NCI-H748 treated with DMSO at 0.1 percent for 48 hours (cell line): Measurements from ENCODE around the gene KSR1.

Source experiments
- DNase-seq: peaks from one replicate; lab custom pipeline; 2025; lab: John Stamatoyannopoulos, UW

Gene KSR1

DNA sequence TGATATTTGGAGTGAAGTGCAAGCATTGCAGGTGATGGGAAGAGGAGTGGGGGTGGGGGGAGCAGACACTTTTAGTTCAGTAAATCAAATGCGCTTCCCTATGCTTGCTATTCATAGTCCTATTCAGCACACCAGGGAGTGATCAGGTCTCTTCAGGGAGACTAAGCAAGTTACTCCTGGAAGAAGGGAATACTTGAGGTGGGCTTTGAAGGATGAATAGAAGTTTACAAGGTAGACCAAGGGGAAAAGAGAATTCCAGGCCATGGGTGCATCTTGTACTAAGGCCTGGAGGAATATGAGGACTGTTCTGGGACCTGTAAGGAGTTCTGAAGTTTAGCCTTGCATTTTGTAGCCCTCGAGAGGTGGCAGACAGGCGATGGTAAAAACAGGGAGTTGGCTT, 134.6 kb downstream of the KSR1 start:
- no peak for DNase-seq

DNA sequence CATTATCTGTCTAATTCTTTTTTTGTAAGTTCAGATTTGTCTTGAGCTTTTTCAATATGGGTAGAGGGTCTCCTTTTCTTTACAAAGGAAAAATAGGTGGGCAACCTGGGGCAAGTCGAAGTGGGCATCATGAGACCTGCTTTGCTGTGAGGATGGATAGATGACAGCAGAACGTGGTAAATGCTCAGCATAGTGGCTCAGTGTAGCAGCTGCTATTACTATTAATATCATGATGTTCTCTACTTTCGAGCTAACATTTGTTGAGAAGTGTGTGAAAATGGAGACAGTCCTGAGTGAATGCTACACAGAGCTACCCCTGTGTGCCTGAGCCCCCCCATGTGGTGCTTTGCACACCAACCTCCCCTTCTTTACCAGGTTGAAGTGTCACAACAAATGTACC, 135.7 kb downstream of the KSR1 start:
- DNase-seq = no peak

DNA sequence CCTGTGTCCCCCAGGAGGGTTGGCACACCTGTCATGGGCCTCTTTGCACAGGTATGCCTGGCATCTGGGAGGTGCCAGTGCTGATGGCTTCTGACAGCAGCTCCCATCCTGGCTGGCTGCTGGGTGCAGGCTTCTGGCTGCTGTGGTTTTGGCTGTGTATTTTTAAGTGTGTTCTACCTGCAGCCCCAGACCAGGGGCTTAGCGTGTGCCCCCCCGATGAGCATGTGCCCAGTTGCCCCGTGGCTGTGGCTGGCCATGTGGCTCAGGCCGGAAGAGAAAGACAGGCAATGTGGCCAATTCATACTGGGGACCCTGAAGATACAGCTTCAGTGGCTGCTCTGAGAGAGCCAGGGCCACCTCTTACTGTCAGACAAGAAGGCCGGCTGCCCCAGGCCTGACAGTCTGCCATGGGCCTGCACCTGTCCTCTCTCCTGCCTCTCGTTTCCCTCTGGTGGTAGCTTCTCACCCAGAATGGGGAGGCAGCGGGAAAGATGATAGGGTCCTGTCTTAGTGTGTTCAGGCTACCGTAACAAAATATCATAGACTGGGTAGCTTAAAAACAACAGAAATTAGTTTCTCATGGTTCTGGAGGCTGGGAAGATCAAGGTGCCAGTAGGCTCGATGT, 137.1 kb downstream of the KSR1 start:
- DNase-seq = no peak

- no peak for DNase-seq
Measured at GRCh38 chr17:27593857-27594255, 137.6 kb downstream of the KSR1 start.

GRCh38 chr17:27595208-27595607, 139.0 kb downstream of the KSR1 start:
- no peak for DNase-seq

DNA sequence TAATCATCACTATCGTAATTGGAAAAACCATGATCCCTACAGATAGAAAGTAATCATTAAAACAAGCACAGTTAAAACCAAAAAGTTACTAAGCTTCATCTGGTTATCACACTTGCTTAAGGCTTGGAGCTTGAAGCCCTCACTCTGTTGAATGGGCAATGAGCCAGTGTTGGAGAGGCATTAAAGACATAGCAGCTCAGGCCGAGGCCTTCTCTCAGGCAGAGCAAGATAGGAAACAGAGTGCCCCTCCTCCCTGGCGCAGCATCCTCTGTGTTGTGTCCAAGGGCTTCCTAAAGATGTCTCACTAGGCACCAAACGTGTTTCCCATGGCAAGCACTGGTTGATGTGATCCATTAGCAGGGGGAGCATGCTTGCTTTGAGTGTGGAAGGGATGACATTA, 139.8 kb downstream of the KSR1 start:
- no peak for DNase-seq

GRCh38 chr17:27596566-27597187, 140.4 kb downstream of the KSR1 start:
- DNase-seq = no peak

DNA sequence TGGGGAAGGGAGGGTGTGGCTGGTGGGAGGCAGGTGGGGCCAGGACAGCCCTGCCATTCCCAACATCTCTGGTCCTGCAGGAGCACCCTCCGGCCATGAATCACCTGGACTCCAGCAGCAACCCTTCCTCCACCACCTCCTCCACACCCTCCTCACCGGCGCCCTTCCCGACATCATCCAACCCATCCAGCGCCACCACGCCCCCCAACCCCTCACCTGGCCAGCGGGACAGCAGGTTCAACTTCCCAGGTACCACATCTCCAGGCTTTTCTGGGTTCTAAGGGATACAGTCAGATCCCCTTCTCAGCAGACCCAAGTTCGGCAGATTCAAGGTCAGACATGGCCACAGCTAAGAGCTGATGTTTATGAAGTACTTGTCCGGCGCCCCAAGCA, 140.9 kb downstream of the KSR1 start:
- DNase-seq = no peak

DNA sequence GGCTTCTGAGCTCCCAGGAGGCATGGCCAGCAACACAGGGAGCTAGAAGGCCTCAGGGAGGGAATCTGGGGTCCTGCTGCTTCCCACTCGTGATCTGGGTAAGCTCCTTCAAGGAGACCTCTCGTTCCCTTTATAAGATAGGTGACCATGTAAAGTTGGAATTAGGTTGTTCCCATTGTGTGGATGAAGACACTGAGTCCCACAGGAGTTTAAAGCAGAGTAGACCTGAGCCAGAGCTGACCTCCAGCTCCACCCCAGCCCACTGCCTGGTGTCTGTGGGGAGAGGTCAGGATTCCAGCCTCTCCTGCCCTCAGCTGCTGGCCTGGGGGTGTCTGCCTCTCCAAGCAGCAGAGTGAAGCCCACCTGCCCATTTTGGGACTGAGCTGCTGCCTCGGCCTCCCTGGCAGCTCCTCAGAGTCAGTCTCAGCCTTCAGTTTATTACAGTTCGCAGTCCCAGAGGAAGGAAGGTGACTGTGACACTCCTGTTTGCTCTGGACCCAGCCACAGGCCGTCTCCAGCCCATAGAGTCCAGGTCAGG, 141.6 kb downstream of the KSR1 start:
- DNase-seq = no peak

DNA sequence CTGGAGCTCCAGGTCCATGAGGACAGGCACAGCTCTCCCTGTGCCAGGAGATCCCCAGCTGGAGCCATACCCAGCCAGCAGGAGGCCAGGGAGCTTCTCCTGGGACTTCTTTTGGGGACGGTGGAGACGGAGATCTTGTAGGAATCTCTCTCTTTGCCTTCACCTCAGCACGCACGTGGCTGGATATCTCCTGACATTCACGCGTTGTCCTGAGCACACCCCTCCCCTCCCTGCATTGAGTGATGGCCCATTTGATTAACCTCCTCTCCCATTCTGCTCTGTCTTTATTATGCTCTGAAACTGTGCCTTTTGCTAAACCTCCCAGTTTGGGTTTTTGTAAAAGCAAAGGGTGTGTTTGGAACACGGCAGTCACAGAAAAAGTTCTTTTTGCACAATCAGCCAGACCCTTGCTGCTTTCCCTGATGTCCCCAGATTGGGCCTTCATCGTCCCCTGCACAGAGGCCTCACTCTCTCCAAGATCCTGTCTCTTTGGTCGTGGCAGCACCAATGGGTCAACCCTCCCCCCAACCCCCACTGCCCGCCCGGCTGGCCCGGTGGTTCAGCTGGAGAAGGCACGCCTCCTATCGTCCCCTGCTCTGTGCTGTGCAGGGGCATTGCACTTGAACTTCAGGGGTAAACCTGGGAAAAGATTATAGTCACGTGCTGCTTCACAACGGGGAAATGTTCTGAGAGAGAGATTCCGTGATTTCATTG, 142.2 kb downstream of the KSR1 start:
- no peak for DNase-seq

GRCh38 chr17:27600471-27600870, 144.2 kb downstream of the KSR1 start:
- no peak for DNase-seq

- DNase-seq = peak; percentile 72
Measured at GRCh38 chr17:27601069-27601974, 145.1 kb downstream of the KSR1 start.

GRCh38 chr17:27601975-27602302, 145.7 kb downstream of the KSR1 start:
- DNase-seq = no peak

DNA sequence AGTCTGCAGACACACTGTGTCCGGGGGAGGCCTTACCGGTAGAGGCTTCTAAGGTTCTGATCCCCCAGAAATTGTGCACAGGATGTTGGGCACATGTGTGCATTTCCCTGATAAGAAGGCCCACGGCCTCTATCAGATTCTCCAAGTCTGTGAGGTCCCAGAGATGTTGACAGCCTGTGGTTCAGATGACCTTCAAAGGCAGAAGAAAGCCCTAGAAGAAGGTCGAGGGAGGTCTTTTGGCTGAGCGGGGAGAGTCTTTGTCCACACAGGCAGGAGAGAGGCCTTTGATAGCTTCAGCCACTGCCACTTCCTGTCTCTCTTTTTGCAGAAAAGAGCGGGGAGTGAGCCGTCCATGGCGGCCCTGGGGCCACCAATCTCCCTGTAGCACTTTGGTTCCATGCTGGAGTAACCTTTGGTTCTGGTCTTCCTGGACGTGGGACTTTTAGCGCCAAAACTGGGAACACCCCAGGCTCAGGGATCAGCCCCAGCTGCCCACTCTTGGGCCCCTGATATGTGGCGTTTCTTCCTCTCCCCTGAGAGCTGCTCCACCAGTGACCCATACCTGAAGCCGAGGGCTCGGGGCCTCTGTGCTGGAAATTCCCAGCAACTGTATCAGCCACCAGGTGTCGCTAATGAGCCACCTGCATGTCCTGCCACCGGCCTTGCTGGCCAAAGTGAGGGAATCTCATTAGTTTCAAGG, 146.6 kb downstream of the KSR1 start:
- DNase-seq = peak; percentile 21

- DNase-seq = no peak
Measured at GRCh38 chr17:27603421-27603770, 147.1 kb downstream of the KSR1 start.

- no peak for DNase-seq
Measured at GRCh38 chr17:27603880-27604794, 147.9 kb downstream of the KSR1 start.

GRCh38 chr17:27605409-27605808, 149.2 kb downstream of the KSR1 start:
- DNase-seq = no peak

GRCh38 chr17:27607521-27608091, 151.4 kb downstream of the KSR1 start:
- DNase-seq = no peak

DNA sequence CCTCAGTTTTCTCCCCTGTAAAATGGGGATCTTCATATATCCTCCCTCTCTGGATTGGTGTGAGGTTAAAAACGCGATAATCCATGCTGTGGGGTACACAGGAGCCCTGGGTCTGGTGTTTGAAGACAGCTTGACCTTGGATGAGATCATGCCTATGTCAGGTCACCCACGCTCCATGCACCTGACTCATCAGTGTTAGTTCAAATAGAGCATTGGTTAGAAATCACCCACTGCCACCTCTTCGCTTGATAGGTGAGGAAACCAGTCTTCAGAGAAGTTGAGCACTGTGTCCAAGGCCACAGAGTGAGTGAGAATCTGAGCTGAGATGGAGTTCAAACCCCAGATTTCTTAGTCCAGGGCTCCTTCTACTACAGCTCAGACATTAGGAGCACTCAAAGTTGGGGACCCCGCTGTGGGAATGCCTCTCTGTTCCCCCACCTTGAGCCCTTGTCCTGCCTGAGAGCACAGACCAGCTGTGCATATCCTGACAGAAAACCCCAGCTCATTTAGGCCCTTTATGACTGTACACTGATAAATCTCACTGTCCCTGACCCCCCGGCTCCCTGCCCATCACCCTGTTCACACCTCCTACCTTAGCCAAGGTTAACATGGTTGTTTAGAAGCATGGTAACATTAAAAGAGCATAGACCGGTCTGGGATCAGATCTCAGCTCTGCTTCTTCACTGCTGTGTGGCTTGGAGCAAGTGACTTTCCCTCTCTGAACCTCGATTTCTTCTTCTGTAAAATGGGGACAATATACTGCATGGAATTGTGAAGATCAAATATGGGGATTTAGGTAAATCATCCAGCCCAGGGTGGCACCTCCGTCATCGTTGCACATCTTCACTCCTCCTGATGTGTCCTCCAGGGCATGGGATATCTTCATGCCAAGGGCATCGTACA, 152.3 kb downstream of the KSR1 start:
- DNase-seq = no peak
